Measurements from ENCODE around the gene TSHZ1. TPM values are rescaled to one million over a fixed set of nuclear protein-coding genes. Genes with fewer than 3 reads are reported as not detected.

Gene TSHZ1
- total and polyA plus RNA-seq, 2 of the 8 experiments (the other 6 are each of a cell fraction or from before 2014, with no cell fraction given): 0.03 to 0.32 TPM

GRCh38 chr18:75238100-75238499, 27.5 kb downstream of the TSHZ1 start (continued):
- TF ChIP-seq CHD7 (IDR thresholded peaks at IDR 0.05; ENCODE audit: insufficient replicate concordance, low read length): no peak
- no peak for TF ChIP-seq EP300 (IDR thresholded peaks at IDR 0.05; ENCODE audit: borderline replicate concordance in 1 of 2, low read depth in 2 of 2, low read length in 2 of 2)
- no peak for TF ChIP-seq E2F6 (IDR thresholded peaks at IDR 0.05)
- no peak for TF ChIP-seq SAP30 (IDR thresholded peaks at IDR 0.05; ENCODE audit: insufficient read depth, insufficient replicate concordance, low read length)
- TF ChIP-seq SRF (IDR thresholded peaks at IDR 0.05; ENCODE audit: low read depth, low read length): no peak
- no peak for TF ChIP-seq SP4 (IDR thresholded peaks at IDR 0.05; ENCODE audit: low read length)
- TF ChIP-seq KDM5A (IDR thresholded peaks at IDR 0.05; ENCODE audit: low read length): no peak
- TF ChIP-seq SP2 (IDR thresholded peaks at IDR 0.05; ENCODE audit: low read length): no peak
